H9 (cell line): ENCODE measurements around the gene PKDCC. TPM values are rescaled to one million over a fixed set of nuclear protein-coding genes. Genes with fewer than 3 reads are reported as not detected.

ENCODE experiments used
- DNase-seq: peaks from one replicate; pipeline ENCODE4 v3.0.0-alpha.2; 2017
- H2AFZ ChIP-seq: one replicate; pipeline ENCODE4 v1.6.1; 2013; ENCODE audit warnings: mild to moderate bottlenecking, low read length, control low read depth, moderate library complexity
- H2AK5ac ChIP-seq: 2 replicates; pipeline ENCODE4 v1.6.1; 2013; ENCODE audit warnings: low read length, control low read depth, mixed read lengths; ENCODE audit not compliant: insufficient read length
- H2BK120ac ChIP-seq: one replicate; pipeline ENCODE4 v1.6.1; 2013; ENCODE audit warnings: low read depth, mild to moderate bottlenecking, low read length, control low read depth, inconsistent platforms; ENCODE audit not compliant: poor library complexity, severe bottlenecking
- H2BK12ac ChIP-seq: 2 replicates; pipeline ENCODE4 v1.6.1; 2013; ENCODE audit warnings: low read length, control low read depth, mixed read lengths, low read depth; ENCODE audit not compliant: insufficient read length
- H2BK15ac ChIP-seq: 2 replicates; pipeline ENCODE4 v1.6.1; 2013; ENCODE audit warnings: low read depth, low read length, control low read depth
- H2BK20ac ChIP-seq: one replicate; pipeline ENCODE4 v1.6.1; 2013; ENCODE audit warnings: low read depth, mild to moderate bottlenecking, low read length, control low read depth, inconsistent platforms; ENCODE audit not compliant: poor library complexity, severe bottlenecking
- H2BK5ac ChIP-seq: 2 replicates; pipeline ENCODE4 v1.6.1; 2013; ENCODE audit warnings: low read length, control low read depth, mixed read lengths; ENCODE audit not compliant: insufficient read length
- H3K14ac ChIP-seq: 2 replicates; pipeline ENCODE4 v1.6.1; 2013; ENCODE audit warnings: low read length, control low read depth; ENCODE audit not compliant: insufficient read depth
- H3K18ac ChIP-seq: 2 replicates; pipeline ENCODE4 v1.6.1; 2013; ENCODE audit warnings: low read depth, mild to moderate bottlenecking, mixed read lengths, low read length, control low read depth; ENCODE audit not compliant: insufficient read length
- H3K23ac ChIP-seq: 2 replicates; pipeline ENCODE4 v1.6.1; 2013; ENCODE audit warnings: low read length, control low read depth, mixed read lengths, low read depth; ENCODE audit not compliant: insufficient read length
- H3K23me2 ChIP-seq: 2 replicates; pipeline ENCODE4 v1.6.1; 2013; ENCODE audit warnings: low read depth, mild to moderate bottlenecking, mixed read lengths, low read length, control low read depth; ENCODE audit not compliant: insufficient read length, poor library complexity, severe bottlenecking
- H3K27ac ChIP-seq: 2 replicates; pipeline ENCODE4 v1.5.1; 2013; ENCODE audit warnings: low read length, control low read depth, mixed read lengths, low read depth; ENCODE audit not compliant: insufficient read length
- H3K27me3 ChIP-seq: 2 replicates; pipeline ENCODE4 v1.6.1; 2013; ENCODE audit warnings: low read length, control low read depth, inconsistent platforms; ENCODE audit not compliant: insufficient read depth
- H3K4ac ChIP-seq: 2 replicates; pipeline ENCODE4 v1.6.1; 2013; ENCODE audit warnings: low read depth, mild to moderate bottlenecking, control low read depth, inconsistent platforms, low read length, moderate library complexity
- H3K4me1 ChIP-seq: 2 replicates; pipeline ENCODE4 v1.6.1; 2013; ENCODE audit warnings: low read length, control low read depth, inconsistent platforms; ENCODE audit not compliant: insufficient read depth
- H3K4me2 ChIP-seq: 2 replicates; pipeline ENCODE4 v1.6.1; 2013; ENCODE audit warnings: low read length, control low read depth, mixed read lengths; ENCODE audit not compliant: insufficient read length, insufficient read depth
- H3K56ac ChIP-seq: 2 replicates; pipeline ENCODE4 v1.6.1; 2013; ENCODE audit warnings: low read depth, mild to moderate bottlenecking, mixed read lengths, low read length, control low read depth; ENCODE audit not compliant: insufficient read length
- H3K79me1 ChIP-seq: 2 replicates; pipeline ENCODE4 v1.6.1; 2013; ENCODE audit warnings: low read depth, mild to moderate bottlenecking, moderate library complexity, low read length, control low read depth, inconsistent platforms; ENCODE audit not compliant: insufficient read depth, poor library complexity, severe bottlenecking
- H3K79me2 ChIP-seq: 2 replicates; pipeline ENCODE4 v1.6.1; 2013; ENCODE audit warnings: low read length, control low read depth, inconsistent platforms; ENCODE audit not compliant: insufficient read depth
- H3K9ac ChIP-seq: 2 replicates; pipeline ENCODE4 v1.6.1; 2013; ENCODE audit warnings: low read length, control low read depth, mixed read lengths; ENCODE audit not compliant: insufficient read length; ENCODE audit errors: extremely low read depth
- H3K9me3 ChIP-seq: one replicate; pipeline ENCODE4 v1.6.1; 2013; ENCODE audit warnings: low read depth, low read length, inconsistent platforms; ENCODE audit not compliant: control insufficient read depth
- H3T11ph ChIP-seq: one replicate; pipeline ENCODE4 v1.6.1; 2013; ENCODE audit warnings: mild to moderate bottlenecking, low read length, control low read depth, inconsistent platforms
- H4K20me1 ChIP-seq: one replicate; pipeline ENCODE4 v1.6.1; 2013; ENCODE audit not compliant: control insufficient read depth, insufficient read length, insufficient read depth
- H4K5ac ChIP-seq: 2 replicates; pipeline ENCODE4 v1.6.1; 2013; ENCODE audit warnings: low read depth, mild to moderate bottlenecking, mixed read lengths, low read length, control low read depth; ENCODE audit not compliant: insufficient read length
- H4K8ac ChIP-seq: replicated peaks from 2 replicates; pipeline ENCODE4 v1.6.1; 2013; ENCODE audit warnings: low read length, control low read depth, mixed read lengths, low read depth; ENCODE audit not compliant: insufficient read length
- H4K91ac ChIP-seq: 2 replicates; pipeline ENCODE4 v1.6.1; 2013; ENCODE audit warnings: low read depth, mild to moderate bottlenecking, moderate library complexity, mixed read lengths, low read length, control low read depth; ENCODE audit not compliant: insufficient read length
- H3K27ac Mint-ChIP-seq, 3 experiments: 2 replicates in 2 of 3; 3 replicates in 1 of 3; pipeline ENCODE4 v1.8.0; 2020 to 2021; ENCODE audit warnings: mixed read lengths in 3 of 3, mild to moderate bottlenecking in 1 of 3, moderate library complexity in 1 of 3
- H3K27me3 Mint-ChIP-seq: 2 replicates; pipeline ENCODE4 v1.8.0; 2021; ENCODE audit warnings: low read depth, mild to moderate bottlenecking, moderate library complexity, mixed read lengths
- H3K36me3 Mint-ChIP-seq, 3 experiments: 2 replicates in 2 of 3; 3 replicates in 1 of 3; pipeline ENCODE4 v1.8.0; 2020 to 2021; ENCODE audit warnings: low read depth in 3 of 3, mixed read lengths in 3 of 3; ENCODE audit not compliant: insufficient read depth in 1 of 3
- H3K4me1 Mint-ChIP-seq, 2 experiments: 2 replicates each; pipeline ENCODE4 v1.8.0; 2020; ENCODE audit warnings: mixed read lengths in 2 of 2
- H3K4me3 Mint-ChIP-seq, 2 experiments: 2 replicates in 1 of 2; 3 replicates in 1 of 2; pipeline ENCODE4 v1.8.0; 2020 to 2021; ENCODE audit warnings: mild to moderate bottlenecking in 2 of 2, mixed read lengths in 2 of 2, moderate library complexity in 1 of 2
- H3K9me3 Mint-ChIP-seq, 2 experiments: 2 replicates in 1 of 2; 3 replicates in 1 of 2; pipeline ENCODE4 v1.8.0; 2020; ENCODE audit warnings: mild to moderate bottlenecking in 2 of 2, mixed read lengths in 2 of 2, moderate library complexity in 1 of 2
- CTCF ChIP-seq: fragments of 200-600 bp; sonication (generic); conservative IDR thresholded peaks from 3 replicates; pipeline ENCODE4 v1.8.0; 2021; ENCODE audit warnings: antibody characterized with exemption, mild to moderate bottlenecking
- WGBS: extraction: QIAGEN DNeasy Blood & Tissue Kit; methylation state at CpG from one replicate; pipeline ENCODE4 v1.1.7; 2013; ENCODE audit warnings: missing lambda C conversion rate, low lambda C conversion rate, mixed read lengths; ENCODE audit not compliant: insufficient read length; ENCODE audit errors: extremely low coverage; 5-methylcytosine and 5-hydroxymethylcytosine counted together
- total RNA-seq: library from RNA; stranded (reverse); gene quantifications from 2 replicates; pipeline ENCODE4 v1.2.1, GENCODE V29; 2021

The PKDCC gene
- total RNA-seq, 1 experiment from 2014 or later = 134 TPM

GRCh38 chr2:42087137-42087856 is 39.5 kb downstream of the PKDCC start:
- Histone ChIP-seq H2AK5ac (no peak overlapping the region), H3K4me2 (no peak overlapping the region), H2BK120ac (no peak overlapping the region), H3K4ac (no peak overlapping the region), H3K9me3 (no peaks in the 10 kb centered on the region), H4K91ac (no peak overlapping the region), H3K9ac (no peak overlapping the region), H3K18ac (no peak overlapping the region), H3K56ac (no peak overlapping the region), H2AFZ (no peak overlapping the region), H3K27ac (no peak overlapping the region), H4K5ac (no peak overlapping the region), H2BK5ac (no peak overlapping the region), H3K4me1 (peaks cover 7% of the 10 kb centered on the region), H4K8ac (no peak overlapping the region), H3K79me1 (no peaks in the 10 kb centered on the region), H4K20me1 (peaks cover 2% of the 10 kb centered on the region), H2BK15ac (no peak overlapping the region), H3K79me2 (no peaks in the 10 kb centered on the region), H3K14ac (no peak overlapping the region), H3K23me2 (no peaks in the 10 kb centered on the region), H3K23ac (no peak overlapping the region), H2BK20ac (no peak overlapping the region), H3K27me3 (no peaks in the 10 kb centered on the region; the same call in 1 of the 2 replicates), H2BK12ac (no peak overlapping the region), H3T11ph (no peak overlapping the region)
- H3K27ac Mint-ChIP-seq = no peak overlapping the region
- H3K36me3 Mint-ChIP-seq = no peaks in the 10 kb centered on the region
- H3K9me3 Mint-ChIP-seq = no peaks in the 10 kb centered on the region
- H3K27me3 Mint-ChIP-seq = peaks cover 28% of the 10 kb centered on the region
- no peak for DNase-seq
- peaks cover 18 to 19% of the 10 kb centered on the region in 2 experiments for H3K4me1 Mint-ChIP-seq
- WGBS = no CpG with 5 or more reads among the region's 3 CpGs
- no peak overlapping the region for H3K4me3 Mint-ChIP-seq
- TF ChIP-seq CTCF = no peak
